ENCODE results near the gene GJB6. TPM values are rescaled to one million over a fixed set of nuclear protein-coding genes. Genes with fewer than 3 reads are reported as not detected.
A peak's percentile ranks its signal among the peaks of the same experiment; 100 is the strongest.

GJB6 gene
- total RNA-seq, 2 donors from 2014 or later, result 4.0 to 9.5 TPM

DNA sequence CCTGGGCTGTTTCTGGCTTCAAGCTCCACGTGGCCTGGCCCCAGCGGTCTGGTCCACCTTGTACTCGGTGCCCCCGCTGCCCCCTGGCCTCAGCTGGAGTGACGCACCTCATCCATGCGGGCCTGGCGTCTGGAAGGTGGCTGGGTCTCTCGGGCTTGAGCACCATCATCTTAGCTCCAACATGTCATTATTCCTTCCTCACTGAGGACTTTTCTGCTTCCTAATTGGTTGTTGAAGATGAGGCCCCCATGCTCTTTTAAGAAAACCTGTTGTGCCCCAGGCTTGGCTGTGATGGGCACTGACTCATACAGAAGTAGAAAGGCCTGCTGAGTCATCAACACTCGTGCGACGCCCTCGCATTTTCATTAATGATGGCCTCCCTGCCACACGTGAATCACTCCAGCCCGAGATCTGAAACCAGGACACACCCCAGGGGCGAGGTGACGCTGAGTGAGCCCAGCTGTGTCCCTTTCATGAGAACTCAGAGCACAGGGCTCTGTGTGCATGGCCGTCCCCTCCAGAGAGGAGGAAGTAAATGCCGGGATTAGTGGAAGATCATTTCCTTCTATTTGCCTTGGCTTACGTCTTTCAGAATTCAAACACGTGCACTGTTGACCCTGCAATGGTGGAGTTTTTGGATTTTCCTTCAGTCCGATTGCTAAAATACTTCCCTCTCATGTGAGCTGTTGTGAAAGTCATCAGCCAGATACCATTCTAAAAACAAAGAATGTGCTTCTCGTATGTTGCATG, 57.3 kb downstream of the GJB6 start:
- Mint-ChIP-seq H3K4me1 (ENCODE audit: low read depth) (peaks cover 30% of the 10 kb centered on the region), H3K27ac (no peak overlapping the region), H3K27me3 (ENCODE audit: low read depth) (peaks cover 87% of the 10 kb centered on the region), H3K9me3 (peaks cover 0 to 1% of the 10 kb centered on the region in 2 donors), H3K4me3 (peak overlapping the region; percentile 30 to 61), H3K36me3 (ENCODE audit: insufficient read depth in 2 of 2) (no peaks in the 10 kb centered on the region)
- peak; percentile 68 to 81 for DNase-seq
- ATAC-seq (replicated peaks in 1 of 2), result peak; percentile 94 to 96

DNA sequence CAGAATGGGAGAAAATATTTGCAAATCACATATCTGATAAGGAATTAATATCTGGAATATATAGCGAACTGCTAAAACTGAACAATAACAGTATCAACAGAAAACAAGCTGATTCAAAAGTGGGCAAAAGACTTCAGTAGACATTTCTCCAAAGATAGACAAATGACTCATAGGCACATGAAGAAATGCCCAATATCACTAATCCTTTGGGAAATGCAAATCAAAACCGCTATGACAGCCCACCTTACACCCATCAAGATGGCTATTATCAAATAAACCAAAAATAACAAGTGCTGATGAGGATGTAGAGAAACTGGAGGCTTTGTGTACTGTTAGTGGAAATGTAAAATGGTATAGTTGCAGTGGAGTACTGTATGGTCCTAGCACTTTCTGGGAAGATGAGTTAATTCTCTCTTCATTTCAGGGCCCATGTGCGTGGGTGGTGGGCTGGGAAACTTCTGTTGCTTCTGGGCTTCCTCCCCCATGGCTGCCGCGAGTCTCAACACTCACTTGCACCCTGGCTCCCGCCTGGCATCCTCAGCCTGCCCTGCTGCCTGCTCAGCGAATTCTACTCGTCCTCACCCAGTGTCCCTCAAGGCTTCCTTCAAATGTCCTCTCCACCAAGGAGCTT, 58.9 kb downstream of the GJB6 start:
- Mint-ChIP-seq H3K9me3 (peaks cover 0 to 1% of the 10 kb centered on the region in 2 donors), H3K27me3 (ENCODE audit: low read depth) (peaks cover 82% of the 10 kb centered on the region), H3K4me1 (ENCODE audit: low read depth) (peaks cover 28% of the 10 kb centered on the region), H3K27ac (no peak overlapping the region), H3K36me3 (ENCODE audit: insufficient read depth in 2 of 2) (no peaks in the 10 kb centered on the region), H3K4me3 (peak overlapping the region; percentile 11 to 36)
- DNase-seq (no peak), ATAC-seq (replicated peaks in 1 of 2) (peak in 1 of 2 donors; percentile 1)

Other genes starting within 250 kb of the GJB6 start
- under 1 TPM; 0.67 to 0.74 TPM for gene GJA3, start 71.3 kb downstream of the GJB6 start, total RNA-seq
- gene GJB2, start 39.4 kb downstream of the GJB6 start, total RNA-seq, result 1 to 10 TPM; 1.8 to 5.9 TPM

Measured in activated T-cell treated with anti-CD3 and anti-CD28 coated beads, Interleukin-2, amount 50 U/mL, for 72 hours (primary cell).